PC-9 (cell line): ENCODE data around the gene ATP7A. TPM values are rescaled to one million over a fixed set of nuclear protein-coding genes. Genes with fewer than 3 reads are reported as not detected.

Experiments
- BruUV-seq: library from RNA; stranded (reverse); fragments of 400-500 nt; replicated peaks from 2 replicates; lab custom pipeline; 2021; lab: Mats Ljungman, UMichigan
- CTCF ChIA-PET: fragments of 300-600 bp; sonication (Branson Sonifier 250); formaldehyde crosslinking; loops from one replicate; lab custom pipeline; 2022; ENCODE audit warnings: antibody characterized with exemption; lab: Charles Lee
- POLR2A ChIA-PET: fragments of 300-600 bp; sonication (Branson Sonifier 250); formaldehyde crosslinking; loops from one replicate; lab custom pipeline; 2022; ENCODE audit warnings: antibody characterized with exemption; ENCODE audit not compliant: unreplicated experiment; lab: Charles Lee
- DNase-seq, 2 experiments: peaks; one replicate each; pipeline versions ENCODE4 v3.0.0 to v3.0.0-alpha.2; 2015 to 2022; ENCODE audit warnings: mixed read lengths in 1 of 2
- H2AFZ ChIP-seq: fragments of 200-600 bp; sonication (generic); 2 replicates; pipeline ENCODE4 v1.8.1; 2017; ENCODE audit warnings: antibody characterized with exemption
- H3F3A ChIP-seq: fragments of 200-600 bp; sonication (generic); 2 replicates; pipeline ENCODE4 v1.8.1; 2017; ENCODE audit warnings: antibody characterized with exemption, mild to moderate bottlenecking, low read depth; ENCODE audit not compliant: insufficient read depth
- H3K27ac ChIP-seq: fragments of 200-600 bp; sonication (generic); 2 replicates; pipeline ENCODE4 v1.6.1; 2016; ENCODE audit warnings: mixed run types
- H3K27me3 ChIP-seq: fragments of 200-600 bp; sonication (generic); 2 replicates; pipeline ENCODE4 v1.6.1; 2016; ENCODE audit warnings: low read depth, mixed run types; ENCODE audit not compliant: insufficient read depth
- H3K36me3 ChIP-seq: fragments of 200-600 bp; sonication (generic); 2 replicates; pipeline ENCODE4 v1.6.1; 2016; ENCODE audit warnings: low read depth, mixed run types
- H3K4me1 ChIP-seq: fragments of 200-600 bp; sonication (generic); replicated peaks from 2 replicates; pipeline ENCODE4 v1.6.1; 2016; ENCODE audit warnings: mixed run types; ENCODE audit not compliant: insufficient read depth
- H3K4me2 ChIP-seq: fragments of 200-600 bp; sonication (generic); 2 replicates; pipeline ENCODE4 v1.6.1; 2017; ENCODE audit warnings: mixed run types
- H3K4me3 ChIP-seq: fragments of 200-600 bp; sonication (generic); 2 replicates; pipeline ENCODE4 v1.6.1; 2016; ENCODE audit warnings: mixed run types
- H3K79me2 ChIP-seq: fragments of 200-600 bp; sonication (generic); 2 replicates; pipeline ENCODE4 v1.6.1; 2017; ENCODE audit warnings: low read depth, mixed run types
- H3K9me2 ChIP-seq: fragments of 200-600 bp; sonication (generic); 2 replicates; pipeline ENCODE4 v1.8.1; 2017; ENCODE audit warnings: mild to moderate bottlenecking; ENCODE audit not compliant: insufficient read depth
- H3K9me3 ChIP-seq: fragments of 200-600 bp; sonication (generic); 2 replicates; pipeline ENCODE4 v1.8.1; 2016; ENCODE audit warnings: low read depth; ENCODE audit not compliant: insufficient read depth
- H4K20me1 ChIP-seq: fragments of 200-600 bp; sonication (generic); 2 replicates; pipeline ENCODE4 v1.8.1; 2017; ENCODE audit not compliant: insufficient read depth
- EZH2 ChIP-seq: fragments of 200-600 bp; sonication (generic); IDR thresholded peaks from 2 replicates; pipeline ENCODE4 v1.8.0; 2017; ENCODE audit warnings: antibody characterized with exemption, low read depth
- intact Hi-C: fragments of 100-400 bp; cut with micrococcal nuclease; formaldehyde crosslinking; loops from one replicate; pipeline ENCODE4 v1.10.0; 2022; ENCODE audit not compliant: unreplicated experiment
- total RNA-seq: library from RNA; stranded (reverse); gene quantifications from 2 replicates; pipeline ENCODE4 v1.2.3, GENCODE V29; 2021
- TF ChIP-seq, protein P1 (sequence below): fragments of 200-600 bp; sonication (generic); conservative IDR thresholded peaks from 2 replicates; pipeline ENCODE4 v1.6.1; 2017; ENCODE audit warnings: mixed run types, antibody characterized with exemption, mild to moderate bottlenecking, moderate library complexity

Gene ATP7A
- total RNA-seq, 1 experiment from 2014 or later = 13.8 TPM

DNA sequence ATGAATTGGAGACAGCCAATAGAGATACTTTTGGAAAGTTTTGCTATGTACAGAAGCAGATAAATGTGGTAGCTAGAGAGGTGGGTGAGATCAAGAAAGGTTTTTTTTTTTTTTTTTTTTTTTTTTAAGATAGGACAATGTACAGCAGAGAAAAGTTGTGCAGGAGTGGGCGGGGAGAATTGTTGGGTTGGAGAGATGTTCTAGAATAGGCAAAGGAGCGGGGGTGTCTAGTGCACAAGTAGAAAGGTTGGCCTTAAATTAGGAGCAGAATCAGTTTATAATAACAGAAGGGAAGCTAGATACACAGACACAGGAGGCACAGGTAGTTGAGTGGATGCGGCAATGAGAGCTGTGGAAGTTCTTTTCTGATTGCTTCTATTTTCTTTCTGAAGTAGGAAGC is 127.4 kb downstream of the ATP7A start:
- H3K4me1 ChIP-seq = no peaks in the 10 kb centered on the region
- no peak overlapping the region for H3K4me2 ChIP-seq
- CTCF ChIA-PET = no interaction called here
- no peaks in the 10 kb centered on the region for H4K20me1 ChIP-seq
- H2AFZ ChIP-seq = no peak overlapping the region
- H3F3A ChIP-seq = no peaks in the 10 kb centered on the region
- intact Hi-C loops = no loop called here
- no TSS peak for BruUV-seq
- no peaks in the 10 kb centered on the region for H3K27me3 ChIP-seq
- no peak overlapping the region for H3K4me3 ChIP-seq
- H3K9me3 ChIP-seq = no peaks in the 10 kb centered on the region
- TF ChIP-seq EZH2 = no peak
- TF ChIP-seq, protein P1, sequence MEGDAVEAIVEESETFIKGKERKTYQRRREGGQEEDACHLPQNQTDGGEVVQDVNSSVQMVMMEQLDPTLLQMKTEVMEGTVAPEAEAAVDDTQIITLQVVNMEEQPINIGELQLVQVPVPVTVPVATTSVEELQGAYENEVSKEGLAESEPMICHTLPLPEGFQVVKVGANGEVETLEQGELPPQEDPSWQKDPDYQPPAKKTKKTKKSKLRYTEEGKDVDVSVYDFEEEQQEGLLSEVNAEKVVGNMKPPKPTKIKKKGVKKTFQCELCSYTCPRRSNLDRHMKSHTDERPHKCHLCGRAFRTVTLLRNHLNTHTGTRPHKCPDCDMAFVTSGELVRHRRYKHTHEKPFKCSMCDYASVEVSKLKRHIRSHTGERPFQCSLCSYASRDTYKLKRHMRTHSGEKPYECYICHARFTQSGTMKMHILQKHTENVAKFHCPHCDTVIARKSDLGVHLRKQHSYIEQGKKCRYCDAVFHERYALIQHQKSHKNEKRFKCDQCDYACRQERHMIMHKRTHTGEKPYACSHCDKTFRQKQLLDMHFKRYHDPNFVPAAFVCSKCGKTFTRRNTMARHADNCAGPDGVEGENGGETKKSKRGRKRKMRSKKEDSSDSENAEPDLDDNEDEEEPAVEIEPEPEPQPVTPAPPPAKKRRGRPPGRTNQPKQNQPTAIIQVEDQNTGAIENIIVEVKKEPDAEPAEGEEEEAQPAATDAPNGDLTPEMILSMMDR = no peak
- H3K36me3 ChIP-seq = no peaks in the 10 kb centered on the region
- POLR2A ChIA-PET = no interaction called here
- H3K27ac ChIP-seq = no peak overlapping the region
- H3K79me2 ChIP-seq = no peaks in the 10 kb centered on the region
- no peak for DNase-seq
- no peaks in the 10 kb centered on the region for H3K9me2 ChIP-seq

DNA sequence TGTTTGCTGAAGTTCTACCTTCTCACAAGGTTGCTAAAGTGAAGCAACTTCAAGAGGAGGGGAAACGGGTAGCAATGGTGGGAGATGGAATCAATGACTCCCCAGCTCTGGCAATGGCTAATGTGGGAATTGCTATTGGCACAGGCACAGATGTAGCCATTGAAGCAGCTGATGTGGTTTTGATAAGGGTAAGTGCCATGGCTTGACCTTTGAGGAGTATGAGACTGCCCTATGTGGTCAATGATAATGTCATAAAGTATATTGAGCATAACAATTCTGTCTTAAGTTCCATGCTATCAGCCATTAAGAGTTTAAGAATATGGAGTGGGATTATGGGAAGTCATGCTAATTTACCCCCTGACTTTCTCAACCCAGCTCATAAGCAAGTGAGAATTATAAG is 132.1 kb downstream of the ATP7A start:
- no peaks in the 10 kb centered on the region for H3K9me3 ChIP-seq
- no peak overlapping the region for H2AFZ ChIP-seq
- ChIA-PET POLR2A (no interaction called here), CTCF (no interaction called here)
- no peaks in the 10 kb centered on the region for H3K36me3 ChIP-seq
- H4K20me1 ChIP-seq = no peaks in the 10 kb centered on the region
- H3K27me3 ChIP-seq = no peaks in the 10 kb centered on the region
- no peaks in the 10 kb centered on the region for H3K79me2 ChIP-seq
- H3K27ac ChIP-seq = no peak overlapping the region
- no peak for TF ChIP-seq EZH2
- H3F3A ChIP-seq = no peaks in the 10 kb centered on the region
- no peak overlapping the region for H3K4me2 ChIP-seq
- H3K4me1 ChIP-seq = no peaks in the 10 kb centered on the region
- intact Hi-C loops = no loop called here
- H3K4me3 ChIP-seq = no peak overlapping the region
- BruUV-seq = no TSS peak
- no peak for DNase-seq
- H3K9me2 ChIP-seq = no peaks in the 10 kb centered on the region

DNA sequence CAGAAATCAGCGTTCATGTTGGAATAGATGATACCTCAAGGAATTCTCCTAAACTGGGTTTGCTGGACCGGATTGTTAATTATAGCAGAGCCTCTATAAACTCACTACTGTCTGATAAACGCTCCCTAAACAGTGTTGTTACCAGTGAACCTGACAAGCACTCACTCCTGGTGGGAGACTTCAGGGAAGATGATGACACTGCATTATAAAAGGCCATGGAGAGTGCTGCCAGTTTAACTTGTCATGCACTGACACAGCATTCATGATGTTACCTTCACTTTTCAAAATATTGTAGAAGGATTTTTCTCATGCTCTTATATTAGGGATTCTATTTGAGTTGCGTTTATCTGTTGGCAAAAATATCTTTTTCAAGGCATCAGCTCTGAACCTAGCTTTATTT is 135.9 kb downstream of the ATP7A start:
- BruUV-seq = no TSS peak
- Histone ChIP-seq H3F3A (no peaks in the 10 kb centered on the region), H3K4me2 (no peak overlapping the region), H3K27me3 (no peaks in the 10 kb centered on the region), H3K36me3 (no peaks in the 10 kb centered on the region), H3K9me2 (no peaks in the 10 kb centered on the region), H3K79me2 (no peaks in the 10 kb centered on the region), H3K27ac (no peak overlapping the region), H3K9me3 (no peaks in the 10 kb centered on the region), H3K4me1 (no peaks in the 10 kb centered on the region), H4K20me1 (no peaks in the 10 kb centered on the region), H2AFZ (no peak overlapping the region), H3K4me3 (no peak overlapping the region)
- intact Hi-C loops = no loop called here
- no peak for TF ChIP-seq EZH2
- TF ChIP-seq, protein P1 = no peak
- no peak for DNase-seq
- CTCF ChIA-PET = no interaction called here
- POLR2A ChIA-PET = no interaction called here

DNA sequence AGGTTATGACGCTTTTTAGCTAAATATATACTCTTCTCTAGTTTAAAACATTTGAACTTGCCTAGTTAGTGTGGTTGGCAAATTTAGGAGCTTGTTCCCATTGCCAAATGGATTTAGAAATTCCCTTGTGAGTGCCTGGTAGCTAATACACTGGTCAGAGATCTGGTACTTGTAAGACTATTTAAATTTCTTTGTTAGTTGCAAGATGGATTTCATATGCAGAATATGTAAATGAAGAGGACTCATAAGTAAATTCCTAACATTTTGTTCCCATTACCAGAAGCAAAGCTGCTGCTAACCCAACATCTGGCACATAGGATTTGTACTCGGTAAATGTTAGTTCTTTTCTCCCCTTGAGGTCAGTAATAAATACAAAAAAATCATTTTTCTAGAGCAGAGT is 137.6 kb downstream of the ATP7A start:
- Histone ChIP-seq H3K36me3 (no peaks in the 10 kb centered on the region), H3K4me2 (no peak overlapping the region), H3K4me3 (no peak overlapping the region), H3K9me2 (no peaks in the 10 kb centered on the region), H4K20me1 (no peaks in the 10 kb centered on the region), H3F3A (no peaks in the 10 kb centered on the region), H3K9me3 (no peaks in the 10 kb centered on the region), H3K27me3 (no peaks in the 10 kb centered on the region), H3K79me2 (no peaks in the 10 kb centered on the region), H3K27ac (no peak overlapping the region), H3K4me1 (no peaks in the 10 kb centered on the region), H2AFZ (no peak overlapping the region)
- ChIA-PET CTCF (no interaction called here), POLR2A (no interaction called here)
- no TSS peak for BruUV-seq
- TF ChIP-seq EZH2 = no peak
- TF ChIP-seq, protein P1 = no peak
- no peak for DNase-seq
- intact Hi-C loops = no loop called here
